Heart left ventricle (tissue), 13 donors: ENCODE data around the gene SLX1A.
"Not testable (repeated sequence)": the region's sequence is repeated elsewhere in the genome, so short reads cannot be mapped to it uniquely, and the experiment has no call there.

ENCODE experiments used
- POLR2A ChIP-seq, 2 donors: fragments of 450-650 bp; IDR thresholded peaks; one replicate each; pipeline ENCODE4 v1.6.1; 2017; ENCODE audit warnings: antibody characterized with exemption in 2 of 2, mild to moderate bottlenecking in 2 of 2, moderate library complexity in 2 of 2
- TF ChIP-seq, protein P1 (sequence below), 12 donors: fragments of 200-600 bp; sonication (generic) in 4 of 12; IDR thresholded peaks; one replicate each; pipeline versions ENCODE4 v1.5.0 to v1.8.0; 2018 to 2022; ENCODE audit warnings: antibody characterized with exemption in 12 of 12, mild to moderate bottlenecking in 5 of 12
- donor health status: ischemic (EF 13 %, LVEDD 7.1; RV severe dilation, severe dysfunction).
- donor health status: DM: no; HTN: yes; CAD: no.
- donor health status: DM: no; HTN: no; CAD: no.
- donor health status: ischemic (EF 25% LVEDD 6.9; RV normal size, moderate dysfunction).
- donor health status: ischemic (EF 25% LVEDD 5.7; RV mildly dilated, moderate dysfunction).
- donor health status: ischemic (EF 35%, LVEDD 5.7; RV mildly dilated, moderate dysfunction).
- donor health status: nonischemic (EF 11% LVEDD 7.7; RV severe dilation, severe dysfunction).
- donor health status: DM: yes; HTN: yes; CAD: no.
- donor health status: PGD.
- donor health status: ischemic (EF 29% LVEDD 5.4; RV normal size, mild dysfunction).
- donor health status: nonischemic (EF 23%, LVEDD 6.1; RV moderate dilation, normal function).

DNA sequence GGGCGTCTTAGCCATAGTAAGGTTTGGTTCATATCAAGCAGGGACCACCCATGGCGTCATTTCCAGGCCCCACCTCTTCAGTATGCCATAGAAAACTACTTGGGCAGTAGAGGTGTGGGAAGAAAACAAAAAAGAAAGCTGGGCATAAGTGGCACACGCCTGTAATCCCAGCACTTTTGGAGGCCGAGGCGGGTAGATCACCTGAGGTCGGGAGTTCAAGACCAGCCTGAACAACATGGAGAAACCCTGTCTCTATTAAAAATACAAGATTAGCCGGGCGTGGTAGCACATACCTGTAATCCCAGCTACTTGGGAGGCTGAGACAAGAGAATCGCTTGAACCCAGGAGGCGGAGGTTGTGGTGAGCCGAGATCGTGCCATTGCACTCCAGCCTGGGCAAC is 2.5 kb upstream of the SLX1A start:
- TF ChIP-seq, protein P1, sequence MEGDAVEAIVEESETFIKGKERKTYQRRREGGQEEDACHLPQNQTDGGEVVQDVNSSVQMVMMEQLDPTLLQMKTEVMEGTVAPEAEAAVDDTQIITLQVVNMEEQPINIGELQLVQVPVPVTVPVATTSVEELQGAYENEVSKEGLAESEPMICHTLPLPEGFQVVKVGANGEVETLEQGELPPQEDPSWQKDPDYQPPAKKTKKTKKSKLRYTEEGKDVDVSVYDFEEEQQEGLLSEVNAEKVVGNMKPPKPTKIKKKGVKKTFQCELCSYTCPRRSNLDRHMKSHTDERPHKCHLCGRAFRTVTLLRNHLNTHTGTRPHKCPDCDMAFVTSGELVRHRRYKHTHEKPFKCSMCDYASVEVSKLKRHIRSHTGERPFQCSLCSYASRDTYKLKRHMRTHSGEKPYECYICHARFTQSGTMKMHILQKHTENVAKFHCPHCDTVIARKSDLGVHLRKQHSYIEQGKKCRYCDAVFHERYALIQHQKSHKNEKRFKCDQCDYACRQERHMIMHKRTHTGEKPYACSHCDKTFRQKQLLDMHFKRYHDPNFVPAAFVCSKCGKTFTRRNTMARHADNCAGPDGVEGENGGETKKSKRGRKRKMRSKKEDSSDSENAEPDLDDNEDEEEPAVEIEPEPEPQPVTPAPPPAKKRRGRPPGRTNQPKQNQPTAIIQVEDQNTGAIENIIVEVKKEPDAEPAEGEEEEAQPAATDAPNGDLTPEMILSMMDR (IDR thresholded peaks at IDR 0.05), result not testable (repeated sequence)
- TF ChIP-seq POLR2A (IDR thresholded peaks at IDR 0.05), result not testable (repeated sequence)
